Gastrocnemius medialis (tissue), 4 donors: ENCODE results near the gene FAM167B. TPM values are rescaled to one million over a fixed set of nuclear protein-coding genes. Genes with fewer than 3 reads are reported as not detected.
"Not testable (repeated sequence)": the region's sequence is repeated elsewhere in the genome, so short reads cannot be mapped to it uniquely, and the experiment has no call there.

Experiments used
- ATAC-seq, 2 donors: fragments of 150-250 bp; one replicate each; pipeline ENCODE4 v1.9.1; 2016
- DNase-seq, 2 donors: peaks; one replicate each; pipeline ENCODE4 v3.0.0-alpha.2; 2019
- H3K27ac ChIP-seq, 4 donors: fragments of 200-600 bp; sonication (generic); 1 replicate in 1 of 4; 2 replicates in 3 of 4; pipeline ENCODE4 v1.5.1; 2016 to 2018; ENCODE audit warnings: mild to moderate bottlenecking in 2 of 4, moderate library complexity in 1 of 4
- H3K27me3 ChIP-seq, 3 donors: fragments of 200-600 bp; sonication (generic) in 2 of 3; 1 replicate in 1 of 3; 2 replicates in 2 of 3; pipeline versions ENCODE4 v1.5.1 to v1.6.0; 2016 to 2019; ENCODE audit warnings: mild to moderate bottlenecking in 1 of 3, moderate library complexity in 1 of 3
- H3K36me3 ChIP-seq, 2 donors: fragments of 200-600 bp; sonication (generic) in 1 of 2; one replicate each; pipeline ENCODE4 v1.5.1; 2017 to 2018
- H3K4me1 ChIP-seq, 2 donors: fragments of 200-600 bp; sonication (generic) in 1 of 2; one replicate each; pipeline ENCODE4 v1.5.1; 2016 to 2017; ENCODE audit warnings: mild to moderate bottlenecking in 2 of 2
- H3K4me3 ChIP-seq, 4 donors: fragments of 200-600 bp; sonication (generic) in 3 of 4; 1 replicate in 1 of 4; 2 replicates in 3 of 4; pipeline ENCODE4 v1.5.1; 2016 to 2019; ENCODE audit warnings: mild to moderate bottlenecking in 2 of 4
- H3K9me3 ChIP-seq, 3 donors: fragments of 200-600 bp; sonication (generic) in 2 of 3; 1 replicate in 1 of 3; 2 replicates in 2 of 3; pipeline ENCODE4 v1.5.1; 2016 to 2019
- CTCF ChIP-seq, 5 experiments: fragments of 450-650 bp in 3 of 5; fragments of 200-600 bp in 2 of 5; sonication (generic) in 2 of 5; IDR thresholded peaks in 4 of 5; conservative IDR thresholded peaks in 1 of 5; 1 replicate in 4 of 5; 2 replicates in 1 of 5; pipeline ENCODE4 v1.5.1; 2016 to 2019; ENCODE audit warnings: antibody characterized with exemption in 5 of 5, mild to moderate bottlenecking in 3 of 5, moderate library complexity in 3 of 5
- POLR2A ChIP-seq, 2 donors: fragments of 450-650 bp; IDR thresholded peaks; one replicate each; pipeline ENCODE4 v1.6.1; 2017; ENCODE audit warnings: antibody characterized with exemption in 2 of 2, mild to moderate bottlenecking in 2 of 2, moderate library complexity in 2 of 2
- in situ Hi-C, 4 donors: fragments of 200-750 bp; cut with MboI; loops; one replicate each; pipeline versions ENCODE4 v1.15.0 to v1.8.0; 2017; ENCODE audit warnings: low sequenced_read_pairs in 4 of 4
- intact Hi-C: fragments of 100-400 bp; cut with DNase I; formaldehyde crosslinking; loops from one replicate; pipeline ENCODE4 v1.15.1; 2023; ENCODE audit warnings: low total_unique reads
- total RNA-seq, 4 donors: library from RNA; depleted of rRNA; stranded (reverse); fragments of >200 nt; gene quantifications; one replicate each; pipeline versions ENCODE4 v1.1.0 to v1.2.3, GENCODE V29; 2016

The FAM167B gene
- total RNA-seq, 4 donors from 2014 or later, result 1.1 to 2.9 (median 2.3) TPM

GRCh38 chr1:32273391-32274208 is 26.6 kb downstream of the FAM167B start:
- no peak for DNase-seq
- Histone ChIP-seq H3K4me1 (no peaks in the 10 kb centered on the region), H3K27ac (no peak overlapping the region), H3K36me3 (no peaks in the 10 kb centered on the region), H3K4me3 (no peak overlapping the region), H3K9me3 (no peaks in the 10 kb centered on the region), H3K27me3 (peaks cover 13 to 35% (median 20%) of the 10 kb centered on the region in 3 donors)
- in situ Hi-C loops (no loop called here), intact Hi-C loops (no loop called here)
- no peak for ATAC-seq
- TF ChIP-seq CTCF (IDR thresholded peaks at IDR 0.05 in 4 of 5, conservative IDR thresholded peaks at IDR 0.05 in 1 of 5) (no peak), POLR2A (IDR thresholded peaks at IDR 0.05) (no peak)

GRCh38 chr1:32274646-32275340 is 27.8 kb downstream of the FAM167B start:
- intact Hi-C loops (no loop called here), in situ Hi-C loops (no loop called here)
- Histone ChIP-seq H3K27me3 (peaks cover 13 to 35% (median 20%) of the 10 kb centered on the region in 3 donors), H3K9me3 (no peaks in the 10 kb centered on the region), H3K4me3 (no peak overlapping the region), H3K4me1 (no peaks in the 10 kb centered on the region), H3K27ac (no peak overlapping the region), H3K36me3 (no peaks in the 10 kb centered on the region)
- ATAC-seq, result no peak
- no peak for DNase-seq
- no peak for TF ChIP-seq CTCF (IDR thresholded peaks at IDR 0.05 in 4 of 5, conservative IDR thresholded peaks at IDR 0.05 in 1 of 5)
- TF ChIP-seq POLR2A (IDR thresholded peaks at IDR 0.05), result no peak

DNA sequence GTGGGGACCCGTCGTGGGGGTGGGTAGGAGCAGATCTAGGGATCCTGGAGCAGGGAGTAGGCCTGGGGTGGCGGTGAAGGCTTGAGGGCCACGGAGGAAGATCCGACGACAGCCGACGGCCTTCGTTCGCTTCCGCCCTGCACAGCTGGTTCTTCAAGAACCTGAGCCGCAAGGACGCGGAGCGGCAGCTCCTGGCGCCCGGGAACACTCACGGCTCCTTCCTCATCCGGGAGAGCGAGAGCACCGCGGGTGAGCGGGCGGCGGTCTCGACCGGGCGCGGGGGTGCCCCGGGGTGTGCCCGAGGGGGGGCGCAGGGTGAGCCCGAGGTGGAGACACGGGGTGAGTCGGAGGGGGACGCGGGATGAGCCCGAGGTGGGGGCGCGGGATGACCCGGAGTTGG is 28.4 kb downstream of the FAM167B start:
- DNase-seq, result no peak
- intact Hi-C loops (no loop called here), in situ Hi-C loops (no loop called here)
- no peak overlapping the region for H3K4me3 ChIP-seq
- no peak for ATAC-seq
- no peaks in the 10 kb centered on the region for H3K36me3 ChIP-seq
- TF ChIP-seq POLR2A (IDR thresholded peaks at IDR 0.05), result no peak
- no peak for TF ChIP-seq CTCF (IDR thresholded peaks at IDR 0.05 in 4 of 5, conservative IDR thresholded peaks at IDR 0.05 in 1 of 5)
- no peak overlapping the region for H3K27ac ChIP-seq
- H3K9me3 ChIP-seq, result no peaks in the 10 kb centered on the region
- peaks cover 13 to 35% (median 20%) of the 10 kb centered on the region in 3 donors for H3K27me3 ChIP-seq
- no peaks in the 10 kb centered on the region for H3K4me1 ChIP-seq

- H3K4me3 ChIP-seq, result no peak overlapping the region
- H3K4me1 ChIP-seq, result no peaks in the 10 kb centered on the region
- TF ChIP-seq CTCF (IDR thresholded peaks at IDR 0.05 in 4 of 5, conservative IDR thresholded peaks at IDR 0.05 in 1 of 5) (no peak), POLR2A (IDR thresholded peaks at IDR 0.05) (no peak)
- H3K36me3 ChIP-seq, result no peaks in the 10 kb centered on the region
- H3K27ac ChIP-seq, result no peak overlapping the region
- intact Hi-C loops (no loop called here), in situ Hi-C loops (no loop called here)
- ATAC-seq (no peak), DNase-seq (no peak)
- H3K27me3 ChIP-seq, result peaks cover 13 to 35% (median 20%) of the 10 kb centered on the region in 3 donors
- H3K9me3 ChIP-seq, result no peaks in the 10 kb centered on the region
These were observed 29.2 kb downstream of the FAM167B start for GRCh38 chr1:32276032-32276782.

GRCh38 chr1:32284777-32285176 is 37.8 kb downstream of the FAM167B start:
- ATAC-seq, H3K27me3 ChIP-seq, H3K27ac ChIP-seq, H3K4me1 ChIP-seq, H3K9me3 ChIP-seq, DNase-seq, H3K36me3 ChIP-seq, intact Hi-C loops, in situ Hi-C loops, H3K4me3 ChIP-seq: not testable (repeated sequence)
